Body of pancreas (tissue), 4 donors: ENCODE measurements around the gene HIPK3.

Experiments used
- CTCF ChIP-seq, 7 experiments: fragments of 450-650 bp in 4 of 7; fragments of 200-600 bp in 3 of 7; sonication (generic) in 3 of 7; IDR thresholded peaks; one replicate each; pipeline ENCODE4 v1.5.1; 2016 to 2019; ENCODE audit warnings: antibody characterized with exemption in 7 of 7
- POLR2A ChIP-seq, 3 donors: fragments of 450-650 bp; IDR thresholded peaks; one replicate each; pipeline ENCODE4 v1.6.1; 2016; ENCODE audit warnings: antibody characterized with exemption in 3 of 3, mild to moderate bottlenecking in 2 of 3

- TF ChIP-seq POLR2A (IDR thresholded peaks at IDR 0.05), result no peak
- TF ChIP-seq CTCF (IDR thresholded peaks at IDR 0.05), result no peak
These were observed 132.5 kb downstream of the HIPK3 start for GRCh38 chr11:33389635-33390034.
